Gastrocnemius medialis (tissue), 4 donors: ENCODE results near the gene LARP1B.

Experiments used
- POLR2A ChIP-seq, 2 donors: fragments of 450-650 bp; IDR thresholded peaks; one replicate each; pipeline ENCODE4 v1.6.1; 2017; ENCODE audit warnings: antibody characterized with exemption in 2 of 2, mild to moderate bottlenecking in 2 of 2, moderate library complexity in 2 of 2
- TF ChIP-seq, protein P1 (sequence below), 5 experiments: fragments of 450-650 bp in 3 of 5; fragments of 200-600 bp in 2 of 5; sonication (generic) in 2 of 5; IDR thresholded peaks in 4 of 5; conservative IDR thresholded peaks in 1 of 5; 1 replicate in 4 of 5; 2 replicates in 1 of 5; pipeline ENCODE4 v1.5.1; 2016 to 2019; ENCODE audit warnings: antibody characterized with exemption in 5 of 5, mild to moderate bottlenecking in 3 of 5, moderate library complexity in 3 of 5

DNA sequence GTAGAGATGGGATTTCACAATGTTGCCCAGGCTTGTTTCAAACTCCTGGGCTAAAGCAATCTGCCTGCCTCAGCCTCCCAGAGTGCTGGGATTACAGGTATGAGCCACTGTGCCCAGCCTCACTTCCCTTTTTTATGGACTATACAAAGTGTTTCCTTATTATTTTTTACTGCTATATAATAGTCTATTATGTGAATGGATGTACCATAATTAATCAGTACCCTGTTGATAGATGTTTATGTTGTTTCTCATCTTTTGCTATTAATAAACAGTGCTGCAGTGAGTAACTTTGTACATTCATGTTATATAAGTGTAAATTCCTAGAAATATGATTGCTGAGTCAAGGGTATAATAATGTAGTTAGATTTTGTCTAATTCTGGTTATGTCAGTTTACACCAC is 35.8 kb upstream of the LARP1B start:
- TF ChIP-seq, protein P1, sequence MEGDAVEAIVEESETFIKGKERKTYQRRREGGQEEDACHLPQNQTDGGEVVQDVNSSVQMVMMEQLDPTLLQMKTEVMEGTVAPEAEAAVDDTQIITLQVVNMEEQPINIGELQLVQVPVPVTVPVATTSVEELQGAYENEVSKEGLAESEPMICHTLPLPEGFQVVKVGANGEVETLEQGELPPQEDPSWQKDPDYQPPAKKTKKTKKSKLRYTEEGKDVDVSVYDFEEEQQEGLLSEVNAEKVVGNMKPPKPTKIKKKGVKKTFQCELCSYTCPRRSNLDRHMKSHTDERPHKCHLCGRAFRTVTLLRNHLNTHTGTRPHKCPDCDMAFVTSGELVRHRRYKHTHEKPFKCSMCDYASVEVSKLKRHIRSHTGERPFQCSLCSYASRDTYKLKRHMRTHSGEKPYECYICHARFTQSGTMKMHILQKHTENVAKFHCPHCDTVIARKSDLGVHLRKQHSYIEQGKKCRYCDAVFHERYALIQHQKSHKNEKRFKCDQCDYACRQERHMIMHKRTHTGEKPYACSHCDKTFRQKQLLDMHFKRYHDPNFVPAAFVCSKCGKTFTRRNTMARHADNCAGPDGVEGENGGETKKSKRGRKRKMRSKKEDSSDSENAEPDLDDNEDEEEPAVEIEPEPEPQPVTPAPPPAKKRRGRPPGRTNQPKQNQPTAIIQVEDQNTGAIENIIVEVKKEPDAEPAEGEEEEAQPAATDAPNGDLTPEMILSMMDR (IDR thresholded peaks at IDR 0.05 in 4 of 5, conservative IDR thresholded peaks at IDR 0.05 in 1 of 5) = no peak
- no peak for TF ChIP-seq POLR2A (IDR thresholded peaks at IDR 0.05)
